PC-3 (cell line): ENCODE results near the gene H2BK1.

Experiments
- CTCF ChIP-seq: fragments of 300-600 bp; sonication (generic); conservative IDR thresholded peaks from 2 replicates; pipeline ENCODE4 v1.5.1; 2017; ENCODE audit warnings: antibody characterized with exemption, low read depth, mild to moderate bottlenecking, low read length
- EZH2phosphoT487 ChIP-seq: fragments of 300-600 bp; sonication (generic); IDR thresholded peaks from 2 replicates; pipeline ENCODE4 v1.6.1; 2018; ENCODE audit warnings: mild to moderate bottlenecking, antibody characterized with exemption, low read length, borderline replicate concordance

- TF ChIP-seq EZH2phosphoT487 (no peak), CTCF (no peak)
Measured at GRCh38 chr7:151238924-151239836, 28.9 kb upstream of the H2BK1 start.
